ENCODE results near the gene RCAN2. TPM values are rescaled to one million over a fixed set of nuclear protein-coding genes. Genes with fewer than 3 reads are reported as not detected.

RCAN2 gene
- total RNA-seq, 1 donor from 2014 or later, result 1.6 TPM

GRCh38 chr6:46175976-46176375, 315.3 kb downstream of the RCAN2 start:
- Histone ChIP-seq H3K27me3 (ENCODE audit: control insufficient read depth in 3 of 3, insufficient read depth in 3 of 3, low read length in 3 of 3) (no peaks in the 10 kb centered on the region), H3K4me3 (ENCODE audit: low read length in 3 of 3) (no peak overlapping the region), H3K36me3 (ENCODE audit: control insufficient read depth in 3 of 3, insufficient read depth in 3 of 3, low read length in 3 of 3) (no peaks in the 10 kb centered on the region), H3K4me1 (ENCODE audit: control insufficient read depth in 3 of 3, insufficient read depth in 3 of 3, low read length in 3 of 3) (peaks cover 15 to 21% (median 18%) of the 10 kb centered on the region in 3 donors), H3K9me3 (ENCODE audit: control insufficient read depth in 3 of 3, low read length in 3 of 3) (no peaks in the 10 kb centered on the region), H3K9ac (ENCODE audit: low read depth in 1 of 3, low read length in 3 of 3) (no peak overlapping the region), H3K27ac (ENCODE audit: low read depth, low read length) (no peak overlapping the region)

- Histone ChIP-seq H3K9ac (ENCODE audit: low read depth in 1 of 3, low read length in 3 of 3) (no peak overlapping the region), H3K36me3 (ENCODE audit: control insufficient read depth in 3 of 3, insufficient read depth in 3 of 3, low read length in 3 of 3) (no peaks in the 10 kb centered on the region), H3K4me3 (ENCODE audit: low read length in 3 of 3) (no peak overlapping the region), H3K4me1 (ENCODE audit: control insufficient read depth in 3 of 3, insufficient read depth in 3 of 3, low read length in 3 of 3) (peaks cover 19 to 21% (median 20%) of the 10 kb centered on the region in 3 donors), H3K27ac (ENCODE audit: low read depth, low read length) (no peak overlapping the region), H3K9me3 (ENCODE audit: control insufficient read depth in 3 of 3, low read length in 3 of 3) (no peaks in the 10 kb centered on the region), H3K27me3 (ENCODE audit: control insufficient read depth in 3 of 3, insufficient read depth in 3 of 3, low read length in 3 of 3) (no peaks in the 10 kb centered on the region)
Measured at GRCh38 chr6:46175446-46175845, 315.8 kb downstream of the RCAN2 start.

DNA sequence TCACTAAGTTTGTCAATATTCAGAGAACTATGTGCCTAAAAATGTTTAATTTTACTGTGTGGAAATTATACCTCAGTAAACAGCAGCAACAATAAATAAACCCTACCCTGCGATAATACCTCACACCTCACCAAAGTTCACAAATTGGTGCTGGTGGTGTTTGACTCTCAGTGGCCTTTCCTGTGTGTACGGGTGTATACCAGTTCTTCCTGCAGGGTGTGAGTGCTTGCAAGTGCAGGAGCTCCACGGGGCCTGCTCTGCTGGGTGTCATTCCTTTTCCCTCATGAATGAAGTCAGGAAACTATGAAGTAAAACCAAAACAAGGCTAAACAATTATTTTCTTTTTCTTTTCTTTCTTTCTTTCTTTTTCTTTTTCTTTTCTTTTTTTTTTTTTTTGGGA, 316.3 kb downstream of the RCAN2 start:
- no peak overlapping the region for H3K27ac ChIP-seq (ENCODE audit: low read depth, low read length)
- H3K27me3 ChIP-seq (ENCODE audit: control insufficient read depth in 3 of 3, insufficient read depth in 3 of 3, low read length in 3 of 3), result no peaks in the 10 kb centered on the region
- no peaks in the 10 kb centered on the region for H3K36me3 ChIP-seq (ENCODE audit: control insufficient read depth in 3 of 3, insufficient read depth in 3 of 3, low read length in 3 of 3)
- H3K4me3 ChIP-seq (ENCODE audit: low read length in 3 of 3), result no peak overlapping the region
- H3K9ac ChIP-seq (ENCODE audit: low read depth in 1 of 3, low read length in 3 of 3), result no peak overlapping the region
- H3K9me3 ChIP-seq (ENCODE audit: control insufficient read depth in 3 of 3, low read length in 3 of 3), result no peaks in the 10 kb centered on the region
- H3K4me1 ChIP-seq (ENCODE audit: control insufficient read depth in 3 of 3, insufficient read depth in 3 of 3, low read length in 3 of 3), result peaks cover 21 to 26% (median 21%) of the 10 kb centered on the region in 3 donors

- no peaks in the 10 kb centered on the region for H3K27me3 ChIP-seq (ENCODE audit: control insufficient read depth in 3 of 3, insufficient read depth in 3 of 3, low read length in 3 of 3)
- no peaks in the 10 kb centered on the region for H3K36me3 ChIP-seq (ENCODE audit: control insufficient read depth in 3 of 3, insufficient read depth in 3 of 3, low read length in 3 of 3)
- H3K4me3 ChIP-seq (ENCODE audit: low read length in 3 of 3), result peak overlapping the region in 1 of 3 donors; percentile 1
- H3K9ac ChIP-seq (ENCODE audit: low read depth in 1 of 3, low read length in 3 of 3), result peak overlapping the region in 1 of 3 donors; percentile 10
- H3K27ac ChIP-seq (ENCODE audit: low read depth, low read length), result peak overlapping the region; percentile 43
- H3K9me3 ChIP-seq (ENCODE audit: control insufficient read depth in 3 of 3, low read length in 3 of 3), result no peaks in the 10 kb centered on the region
- peaks cover 21 to 26% (median 21%) of the 10 kb centered on the region in 3 donors for H3K4me1 ChIP-seq (ENCODE audit: control insufficient read depth in 3 of 3, insufficient read depth in 3 of 3, low read length in 3 of 3)
Measured at GRCh38 chr6:46172176-46172575, 319.1 kb downstream of the RCAN2 start.

Other genes with a start within 250 kb of the RCAN2 start
- gene CYP39A1, start 161.4 kb upstream of the RCAN2 start, total RNA-seq, result 6.3 TPM
- gene SLC25A27, start 161.5 kb upstream of the RCAN2 start, total RNA-seq, result 8.9 TPM
- gene TDRD6, start 196.4 kb upstream of the RCAN2 start, total RNA-seq, result 0.52 TPM
- gene PLA2G7, start 243.9 kb upstream of the RCAN2 start, total RNA-seq, result 1.6 TPM

Data from skeletal muscle tissue (tissue), 4 donors.